Suppressor macrophage treated with lipopolysaccharide for 4 hours (primary cell): ENCODE measurements around the gene NDUFA11.
"Not testable (repeated sequence)": the region's sequence is repeated elsewhere in the genome, so short reads cannot be mapped to it uniquely, and the experiment has no call there.

Experiments
- DNase-seq: peaks from one replicate; pipeline ENCODE4 v3.0.0-alpha.2; 2020

Gene NDUFA11

GRCh38 chr19:5851302-5851701 is 52.3 kb downstream of the NDUFA11 start, which contains the start of gene FUT3:
FUT3 (minus strand) TSS chr19:5851449.
- no peak for DNase-seq

- DNase-seq, result no peak
Observed at GRCh38 chr19:5850743-5851293, 52.8 kb downstream of the NDUFA11 start.

GRCh38 chr19:5850189-5850588 is 53.4 kb downstream of the NDUFA11 start:
- DNase-seq, result no peak

GRCh38 chr19:5848621-5849020 is 55.0 kb downstream of the NDUFA11 start:
- not testable (repeated sequence) for DNase-seq

GRCh38 chr19:5847846-5848245 is 55.7 kb downstream of the NDUFA11 start:
- not testable (repeated sequence) for DNase-seq
